SK-N-SH (cell line): Measurements from ENCODE around the gene ETHE1.

Experiments used
- EP300 ChIP-seq, 2 experiments: IDR thresholded peaks; 2 replicates each; pipeline versions ENCODE4 v1.4.0 to v1.6.1; 2012; ENCODE audit warnings: borderline replicate concordance in 1 of 2, low read depth in 1 of 2, low read length in 1 of 2
- GABPA ChIP-seq: IDR thresholded peaks from 2 replicates; pipeline ENCODE4 v1.4.0; 2012; ENCODE audit warnings: low read depth, mild to moderate bottlenecking
- GATA2 ChIP-seq: sonication (generic); formaldehyde crosslinking; IDR thresholded peaks from 2 replicates; pipeline ENCODE4 v1.5.0; 2020; ENCODE audit warnings: mild to moderate bottlenecking, missing genetic modification reagents
- POLR2AphosphoS5 ChIP-seq: IDR thresholded peaks from 2 replicates; pipeline ENCODE4 v1.6.1; 2012; ENCODE audit warnings: low read depth, low read length
- RCOR1 ChIP-seq: fragments of 150-350 bp; IDR thresholded peaks from 2 replicates; pipeline ENCODE4 v1.6.1; 2017; ENCODE audit warnings: antibody characterized with exemption, low read length
- YY1 ChIP-seq: IDR thresholded peaks from 2 replicates; pipeline ENCODE4 v1.4.0; 2012; ENCODE audit warnings: low read depth, mild to moderate bottlenecking
- TF ChIP-seq, protein P1 (sequence below): fragments of 200-600 bp; sonication (generic); IDR thresholded peaks from 2 replicates; pipeline ENCODE4 v1.6.1; 2017; ENCODE audit warnings: antibody characterized with exemption, mild to moderate bottlenecking, moderate library complexity

DNA sequence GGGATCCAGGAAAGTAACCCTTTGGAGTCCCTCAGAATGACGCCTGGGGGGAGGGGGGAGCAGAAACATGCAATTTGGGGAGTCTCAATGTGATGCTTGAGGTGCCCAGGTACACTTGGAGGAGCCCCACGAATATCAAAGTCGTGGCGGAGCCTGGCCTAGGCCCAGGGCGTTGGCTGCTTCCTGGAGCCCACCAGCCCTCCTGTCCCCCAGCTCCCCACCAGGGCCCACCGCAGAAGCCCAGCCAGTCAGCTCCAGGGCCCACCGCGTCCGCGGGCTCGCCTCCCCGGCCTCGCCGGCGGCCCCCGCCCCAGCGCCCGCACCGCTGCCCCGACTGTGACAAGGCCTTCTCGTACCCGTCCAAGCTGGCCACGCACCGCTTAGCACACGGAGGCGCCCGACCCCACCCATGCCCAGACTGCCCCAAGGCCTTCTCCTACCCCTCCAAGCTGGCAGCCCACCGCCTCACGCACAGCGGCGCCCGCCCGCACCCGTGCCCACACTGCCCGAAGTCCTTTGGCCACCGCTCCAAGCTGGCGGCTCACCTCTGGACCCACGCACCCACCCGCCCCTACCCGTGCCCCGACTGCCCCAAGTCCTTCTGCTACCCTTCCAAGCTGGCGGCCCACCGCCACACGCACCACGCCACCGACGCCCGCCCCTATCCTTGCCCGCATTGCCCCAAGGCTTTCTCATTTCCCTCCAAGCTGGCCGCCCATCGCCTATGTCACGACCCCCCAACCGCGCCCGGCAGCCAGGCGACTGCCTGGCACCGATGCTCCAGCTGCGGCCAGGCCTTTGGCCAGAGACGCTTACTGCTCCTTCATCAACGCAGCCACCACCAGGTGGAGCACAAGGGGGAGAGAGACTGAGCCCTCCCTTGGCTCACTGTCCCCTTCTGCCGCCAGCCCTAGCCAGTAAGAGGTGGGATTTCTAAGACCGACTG is 8.1 kb upstream of the ETHE1 start:
- TF ChIP-seq GABPA (no peak), POLR2AphosphoS5 (no peak), GATA2 (CRISPR knock-in tag) (no peak), RCOR1 (no peak), EP300 (IDR thresholded peaks at IDR 0.05; ENCODE audit: borderline replicate concordance in 1 of 2, low read depth in 1 of 2, low read length in 1 of 2) (no peak), YY1 (no peak)
- TF ChIP-seq, protein P1, sequence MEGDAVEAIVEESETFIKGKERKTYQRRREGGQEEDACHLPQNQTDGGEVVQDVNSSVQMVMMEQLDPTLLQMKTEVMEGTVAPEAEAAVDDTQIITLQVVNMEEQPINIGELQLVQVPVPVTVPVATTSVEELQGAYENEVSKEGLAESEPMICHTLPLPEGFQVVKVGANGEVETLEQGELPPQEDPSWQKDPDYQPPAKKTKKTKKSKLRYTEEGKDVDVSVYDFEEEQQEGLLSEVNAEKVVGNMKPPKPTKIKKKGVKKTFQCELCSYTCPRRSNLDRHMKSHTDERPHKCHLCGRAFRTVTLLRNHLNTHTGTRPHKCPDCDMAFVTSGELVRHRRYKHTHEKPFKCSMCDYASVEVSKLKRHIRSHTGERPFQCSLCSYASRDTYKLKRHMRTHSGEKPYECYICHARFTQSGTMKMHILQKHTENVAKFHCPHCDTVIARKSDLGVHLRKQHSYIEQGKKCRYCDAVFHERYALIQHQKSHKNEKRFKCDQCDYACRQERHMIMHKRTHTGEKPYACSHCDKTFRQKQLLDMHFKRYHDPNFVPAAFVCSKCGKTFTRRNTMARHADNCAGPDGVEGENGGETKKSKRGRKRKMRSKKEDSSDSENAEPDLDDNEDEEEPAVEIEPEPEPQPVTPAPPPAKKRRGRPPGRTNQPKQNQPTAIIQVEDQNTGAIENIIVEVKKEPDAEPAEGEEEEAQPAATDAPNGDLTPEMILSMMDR: peak; percentile 45
